Measurements from ENCODE around the gene GOSR2. TPM values are rescaled to one million over a fixed set of nuclear protein-coding genes. Genes with fewer than 3 reads are reported as not detected.

Gene GOSR2
- total RNA-seq, 1 experiment from 2014 or later = 53.5 TPM

- Histone ChIP-seq H2AFZ (ENCODE audit: low read length) (no peak overlapping the region), H2BK20ac (ENCODE audit: low read depth, low read length, poor library complexity, severe bottlenecking) (no peak overlapping the region), H3K9me3 (ENCODE audit: control insufficient read depth, low read depth, low read length) (no peaks in the 10 kb centered on the region), H3K4ac (ENCODE audit: low read depth, low read length) (no peak overlapping the region), H3K23me2 (ENCODE audit: insufficient read length, low read depth, low read length, poor library complexity, severe bottlenecking) (no peaks in the 10 kb centered on the region), H3K27me3 (ENCODE audit: insufficient read depth, low read length) (no peaks in the 10 kb centered on the region), H2AK5ac (ENCODE audit: insufficient read length, low read length) (no peak overlapping the region), H3K79me1 (ENCODE audit: insufficient read depth, low read depth, low read length, poor library complexity, severe bottlenecking) (no peaks in the 10 kb centered on the region), H2BK15ac (ENCODE audit: low read depth, low read length) (no peak overlapping the region), H4K91ac (ENCODE audit: insufficient read length, low read depth, low read length) (no peak overlapping the region), H3K27ac (ENCODE audit: insufficient read length, low read depth, low read length) (no peak overlapping the region), H3K56ac (ENCODE audit: insufficient read length, low read depth, low read length) (no peak overlapping the region), H3K79me2 (ENCODE audit: insufficient read depth, low read length) (no peaks in the 10 kb centered on the region), H3K4me2 (ENCODE audit: insufficient read depth, insufficient read length, low read length) (no peak overlapping the region), H4K5ac (ENCODE audit: insufficient read length, low read depth, low read length) (no peak overlapping the region), H3K18ac (ENCODE audit: insufficient read length, low read depth, low read length) (no peak overlapping the region), H2BK5ac (ENCODE audit: insufficient read length, low read length) (no peak overlapping the region), H4K8ac (replicated peaks; ENCODE audit: insufficient read length, low read depth, low read length) (no peak overlapping the region), H3T11ph (ENCODE audit: low read length) (no peak overlapping the region), H2BK120ac (ENCODE audit: low read depth, low read length, poor library complexity, severe bottlenecking) (no peak overlapping the region), H4K20me1 (ENCODE audit: control insufficient read depth, insufficient read depth, insufficient read length) (no peaks in the 10 kb centered on the region), H3K4me1 (ENCODE audit: insufficient read depth, low read length) (no peaks in the 10 kb centered on the region), H2BK12ac (ENCODE audit: insufficient read length, low read depth, low read length) (no peak overlapping the region), H3K23ac (ENCODE audit: insufficient read length, low read depth, low read length) (no peak overlapping the region), H3K9ac (ENCODE audit: extremely low read depth, insufficient read length, low read length) (no peak overlapping the region), H3K14ac (ENCODE audit: insufficient read depth, low read length) (no peak overlapping the region)
- no peaks in the 10 kb centered on the region for H3K36me3 Mint-ChIP-seq (ENCODE audit: insufficient read depth in 1 of 3, low read depth in 3 of 3)
- H3K4me1 Mint-ChIP-seq = no peaks in the 10 kb centered on the region
- H3K4me3 Mint-ChIP-seq = no peak overlapping the region
- no peak for DNase-seq
- WGBS (ENCODE audit: extremely low coverage, insufficient read length, low lambda C conversion rate) = no CpG with 5 or more reads among the region's 6 CpGs
- no peak overlapping the region for H3K27ac Mint-ChIP-seq
- peaks cover 42% of the 10 kb centered on the region for H3K27me3 Mint-ChIP-seq (ENCODE audit: low read depth)
- no peak for TF ChIP-seq CTCF (conservative IDR thresholded peaks at IDR 0.05)
- H3K9me3 Mint-ChIP-seq = no peaks in the 10 kb centered on the region
Observed at GRCh38 chr17:46968224-46968834, 45.4 kb downstream of the GOSR2 start.

All from H9 (cell line).